SKM-1 treated with dmso at 0.1 percent for 144 hours (cell line): Measurements from ENCODE around the gene ZSWIM6.

ENCODE experiments used
- DNase-seq: peaks from one replicate; lab custom pipeline; 2025; ENCODE audit not compliant: unreplicated experiment; lab: John Stamatoyannopoulos, UW

The ZSWIM6 gene

DNA sequence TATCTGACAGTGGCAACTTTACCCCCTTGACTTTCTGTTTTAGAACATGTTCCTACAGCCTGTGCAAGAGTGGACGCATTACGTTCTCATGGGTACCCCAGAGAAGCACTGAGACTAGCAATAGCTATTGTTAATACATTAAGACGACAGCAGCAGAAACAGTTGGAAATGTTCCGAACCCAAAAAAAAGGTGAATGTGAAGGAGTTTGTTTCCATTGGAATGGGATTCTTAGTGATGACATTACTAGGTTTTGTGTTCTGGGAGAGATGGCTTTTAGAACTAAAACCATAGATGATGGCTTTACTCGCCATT is 194.1 kb downstream of the ZSWIM6 start:
- DNase-seq = no peak

DNA sequence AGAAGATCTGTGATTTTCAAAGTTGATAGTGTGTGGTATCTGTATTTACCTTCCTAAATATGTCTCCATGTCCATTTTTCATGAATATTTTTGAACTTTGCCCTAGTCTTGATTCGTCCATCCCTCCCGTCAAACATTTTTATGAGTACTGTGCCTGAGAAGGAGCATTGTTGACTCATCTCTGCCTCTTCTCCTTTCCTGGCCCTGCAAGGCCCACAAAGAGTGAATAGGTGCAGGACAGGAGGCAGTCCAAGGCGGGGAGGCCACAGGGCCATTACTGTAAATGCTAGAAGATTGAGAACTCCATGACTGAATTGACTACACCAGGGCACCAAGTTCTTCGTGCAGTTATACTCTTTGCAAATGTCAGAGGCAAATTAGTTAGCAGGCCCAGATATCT is 200.9 kb downstream of the ZSWIM6 start:
- DNase-seq = no peak

DNA sequence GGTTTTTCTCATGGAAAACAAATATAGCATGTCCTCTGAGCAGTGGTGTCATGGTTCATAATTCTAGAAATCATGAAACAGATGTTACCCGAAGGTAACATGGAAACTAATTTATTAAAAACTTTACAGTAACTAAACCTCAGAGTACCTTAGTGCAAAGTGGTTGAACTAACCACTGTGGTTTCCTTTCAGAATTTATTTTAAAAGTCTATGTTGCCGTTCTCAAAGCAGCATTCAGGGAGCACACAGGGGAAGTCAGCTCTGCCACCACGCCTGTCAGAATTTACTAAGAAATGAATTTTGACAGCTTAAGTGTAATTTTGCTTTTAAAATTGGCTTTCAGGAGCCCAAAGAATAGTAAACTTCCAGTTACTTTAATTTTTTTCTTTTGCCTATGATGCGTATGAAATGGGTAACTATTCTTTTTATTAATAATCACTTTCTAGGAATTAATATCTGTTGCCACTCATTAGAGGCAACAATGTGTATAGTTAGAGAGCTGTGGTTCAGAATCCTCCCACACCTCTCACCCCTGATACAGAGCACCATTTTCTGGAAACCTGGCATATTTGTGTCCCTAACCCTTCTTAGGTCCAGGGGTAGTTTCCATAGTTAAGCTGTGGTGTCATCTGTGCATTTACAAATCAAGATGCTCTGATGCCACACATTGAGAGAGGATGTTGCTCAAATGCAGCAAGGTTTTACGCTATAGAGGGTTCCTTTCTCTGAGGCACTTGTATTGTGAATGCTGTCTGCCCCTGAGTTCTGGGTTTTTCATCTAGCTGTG is 202.6 kb downstream of the ZSWIM6 start:
- no peak for DNase-seq

DNA sequence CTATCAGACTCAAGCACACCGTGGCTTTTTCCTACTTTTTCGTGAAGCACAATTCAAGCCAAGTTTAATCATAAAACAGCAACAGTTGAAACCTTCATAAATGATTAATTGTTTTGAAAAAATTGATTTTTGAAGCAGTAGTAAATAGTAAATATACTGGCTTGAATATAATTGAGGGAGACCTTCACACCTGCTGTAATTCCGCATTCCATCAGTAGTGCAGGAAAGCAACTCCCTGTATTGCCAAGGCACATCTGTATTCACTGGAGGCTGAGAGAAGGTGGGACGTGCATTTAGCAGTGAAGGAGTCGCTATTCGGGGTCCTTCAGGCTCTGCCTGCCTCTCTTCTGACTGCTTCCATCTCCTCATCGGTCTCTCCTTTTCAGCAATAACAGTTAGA is 203.8 kb downstream of the ZSWIM6 start:
- no peak for DNase-seq

DNA sequence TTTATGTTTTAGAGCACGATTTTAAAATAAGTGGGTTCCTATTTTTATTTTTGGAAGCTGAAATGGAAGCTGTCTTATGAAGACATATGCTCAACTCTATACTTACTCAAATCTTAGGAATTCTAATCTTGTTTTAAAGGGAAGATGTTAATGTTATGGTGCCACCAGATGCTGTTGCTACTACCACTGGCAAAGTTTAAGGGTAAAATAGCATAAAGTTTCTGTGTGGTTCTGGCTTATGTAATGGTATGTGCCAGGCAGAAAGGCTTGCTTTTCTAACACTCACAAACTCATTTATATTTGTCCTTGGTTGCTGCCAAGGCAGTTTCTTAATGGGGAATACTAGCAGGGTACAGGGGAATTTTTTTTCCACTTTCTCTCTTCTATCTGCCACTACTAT is 204.9 kb downstream of the ZSWIM6 start:
- DNase-seq = no peak

- DNase-seq = no peak
Observed at GRCh38 chr5:61538722-61539501, 206.9 kb downstream of the ZSWIM6 start.

DNA sequence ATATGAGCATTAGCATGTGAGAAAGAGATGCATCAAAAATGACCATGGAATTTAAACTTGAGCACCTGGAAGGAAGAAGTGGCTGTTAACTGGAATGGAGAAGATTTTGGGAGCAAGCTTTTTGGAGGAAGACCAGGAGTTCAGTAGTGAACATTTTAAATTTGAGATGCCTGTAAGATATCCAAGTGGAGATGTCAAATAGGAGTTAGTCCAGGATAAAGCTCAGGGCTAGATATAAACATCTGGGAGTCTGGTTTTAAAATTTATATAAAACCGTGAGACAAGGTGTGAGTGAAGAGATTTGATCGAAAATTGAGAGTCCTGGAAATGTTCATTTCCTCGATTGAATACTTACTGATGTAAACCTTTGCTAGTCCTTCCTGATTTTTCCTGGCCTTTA is 217.5 kb downstream of the ZSWIM6 start:
- no peak for DNase-seq

DNA sequence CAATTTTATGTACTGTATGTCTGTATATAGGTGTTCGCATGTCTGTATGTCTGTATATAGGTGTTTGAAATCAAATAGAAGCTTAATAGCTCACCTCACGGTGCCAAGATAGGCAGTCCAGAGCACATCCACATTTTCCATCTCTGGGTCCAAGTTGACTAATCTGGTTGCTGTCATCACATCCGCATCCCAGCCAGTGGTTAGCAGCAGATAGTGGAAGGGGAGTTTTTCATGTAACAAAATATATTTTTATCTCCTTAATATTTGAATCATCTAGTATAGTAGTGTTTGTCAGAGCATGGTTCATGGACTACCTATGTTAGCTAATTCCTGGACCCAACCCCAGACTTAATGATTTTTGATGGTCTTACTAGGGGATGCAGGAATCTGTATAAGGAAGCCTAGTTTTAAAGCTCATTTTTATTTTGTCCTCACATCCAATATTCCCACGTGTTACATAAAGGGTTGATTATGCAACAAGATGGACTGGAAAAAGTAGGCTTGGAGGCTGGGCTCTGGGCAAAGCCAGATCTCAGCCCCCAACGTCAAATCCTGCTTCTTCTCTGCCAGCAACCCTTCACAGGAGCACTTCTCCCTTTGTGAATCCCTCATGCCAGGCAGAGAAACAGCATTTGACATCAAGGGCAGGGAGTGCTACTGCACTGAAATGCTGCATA is 219.7 kb downstream of the ZSWIM6 start:
- no peak for DNase-seq

DNA sequence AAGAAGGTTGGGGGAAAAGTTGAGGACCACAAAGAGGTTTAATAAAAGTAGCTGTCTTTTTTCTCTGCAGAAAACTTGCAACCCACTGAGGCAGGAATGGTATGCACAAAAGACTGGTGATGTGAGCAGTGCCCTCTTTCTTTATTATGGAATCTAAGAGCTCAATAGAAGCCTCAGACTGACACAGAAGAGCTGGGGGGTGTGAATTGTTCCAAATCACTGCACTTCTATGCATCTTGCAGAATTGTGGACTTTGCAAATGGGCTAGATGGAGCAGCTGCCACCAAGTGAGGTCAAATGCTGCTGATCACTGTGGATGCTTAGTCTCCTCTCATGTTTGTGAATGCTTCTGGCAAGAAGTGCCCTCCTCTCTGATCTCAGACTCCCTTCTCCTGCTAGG is 227.1 kb downstream of the ZSWIM6 start:
- DNase-seq = no peak

DNA sequence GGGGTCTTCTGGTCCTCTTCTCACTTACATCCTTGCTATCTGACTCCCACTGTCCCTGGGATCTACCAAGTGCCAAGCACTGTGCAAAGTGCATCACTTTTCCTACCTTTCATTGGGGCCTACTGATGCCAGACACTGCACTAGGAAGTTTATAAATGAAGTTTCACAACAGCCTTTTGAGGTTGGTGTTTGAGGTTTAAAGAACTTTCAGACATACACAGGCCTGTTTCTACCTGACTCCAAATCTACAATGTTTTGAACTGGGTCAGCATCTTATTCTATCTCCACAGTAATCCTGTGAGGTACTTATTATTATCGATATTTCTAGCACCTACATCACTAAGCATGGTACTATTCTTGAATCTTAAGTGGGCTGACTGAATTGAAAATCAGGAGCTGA is 227.7 kb downstream of the ZSWIM6 start:
- DNase-seq = no peak

DNA sequence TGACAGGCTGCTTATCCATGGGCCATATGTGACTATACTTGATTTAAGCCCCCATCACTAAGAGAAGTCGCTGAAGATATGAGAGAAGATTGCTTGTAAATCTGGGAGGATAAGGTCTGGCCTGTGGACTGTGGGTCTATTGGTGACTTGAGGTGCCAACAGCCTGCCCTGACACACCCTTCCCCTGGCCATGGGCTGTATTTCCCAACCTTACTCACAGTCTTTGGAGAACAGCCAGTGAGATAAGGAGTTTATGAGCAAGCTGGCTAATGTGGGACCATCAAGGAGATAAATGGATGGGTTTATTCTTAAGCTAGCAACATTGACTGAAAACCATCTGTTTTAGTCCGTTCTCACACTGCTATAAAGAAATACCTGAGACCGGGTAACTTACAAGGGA is 231.3 kb downstream of the ZSWIM6 start:
- no peak for DNase-seq

- no peak for DNase-seq
Observed at GRCh38 chr5:61567337-61567736, 235.3 kb downstream of the ZSWIM6 start.

DNA sequence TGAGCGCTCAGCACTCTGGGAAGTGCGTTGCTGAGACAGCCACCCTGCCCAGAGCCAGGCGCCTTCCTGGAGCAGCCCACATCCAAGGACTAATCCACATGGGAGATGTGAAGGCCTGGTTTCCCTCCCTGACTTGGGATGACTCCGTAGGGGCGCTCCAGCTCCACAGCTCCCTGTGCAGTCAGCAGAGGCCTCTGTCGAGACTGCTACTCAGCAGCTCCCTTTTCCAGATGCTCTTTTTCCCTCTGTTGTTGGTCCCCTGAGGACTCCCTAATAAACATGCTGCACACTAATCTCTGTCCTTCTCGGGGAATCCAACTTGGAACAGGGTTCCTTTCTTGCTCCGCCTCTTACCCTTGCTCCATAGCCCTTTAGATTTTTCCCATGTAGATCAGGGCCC is 237.3 kb downstream of the ZSWIM6 start:
- DNase-seq = no peak

DNA sequence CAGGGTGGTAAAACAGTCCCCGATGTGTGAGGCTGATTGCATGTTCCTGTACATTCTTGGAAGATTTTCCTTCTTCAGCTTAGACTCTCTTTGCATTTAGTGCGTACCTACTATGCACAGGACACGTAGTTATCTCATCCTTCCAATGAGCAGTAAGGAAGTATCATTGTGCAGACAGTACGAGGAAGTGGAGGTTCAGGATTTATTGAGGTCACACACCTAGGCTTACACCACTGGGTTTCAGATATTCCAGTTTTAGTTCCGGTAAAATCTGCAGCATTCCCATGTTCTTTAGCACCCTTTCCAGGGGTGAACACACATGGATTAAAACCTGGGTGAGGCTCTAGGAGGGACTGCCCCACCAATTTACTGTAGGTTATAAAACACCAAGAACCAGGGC is 238.7 kb downstream of the ZSWIM6 start:
- DNase-seq = no peak

- no peak for DNase-seq
Observed at GRCh38 chr5:61572959-61573358, 240.9 kb downstream of the ZSWIM6 start.

DNA sequence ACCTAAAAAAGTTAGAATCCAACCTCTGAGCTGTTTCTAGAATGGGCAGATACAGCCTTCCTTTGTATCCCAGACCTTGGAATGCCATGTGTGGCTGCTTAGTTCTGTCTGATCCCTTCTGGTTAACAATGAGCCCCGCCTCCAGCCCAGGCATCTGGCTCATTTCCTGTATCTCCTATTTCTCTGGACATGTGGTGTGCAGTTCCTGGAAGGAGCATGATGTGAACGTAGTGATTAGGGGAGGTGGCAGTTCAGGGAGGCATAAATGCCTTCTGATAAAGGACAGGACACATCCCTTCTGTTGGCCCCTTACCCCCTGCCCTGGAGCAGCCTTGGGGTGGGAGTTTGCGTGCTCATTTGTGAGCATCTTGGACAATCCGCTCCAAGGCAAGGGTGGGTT is 243.0 kb downstream of the ZSWIM6 start:
- DNase-seq = no peak

DNA sequence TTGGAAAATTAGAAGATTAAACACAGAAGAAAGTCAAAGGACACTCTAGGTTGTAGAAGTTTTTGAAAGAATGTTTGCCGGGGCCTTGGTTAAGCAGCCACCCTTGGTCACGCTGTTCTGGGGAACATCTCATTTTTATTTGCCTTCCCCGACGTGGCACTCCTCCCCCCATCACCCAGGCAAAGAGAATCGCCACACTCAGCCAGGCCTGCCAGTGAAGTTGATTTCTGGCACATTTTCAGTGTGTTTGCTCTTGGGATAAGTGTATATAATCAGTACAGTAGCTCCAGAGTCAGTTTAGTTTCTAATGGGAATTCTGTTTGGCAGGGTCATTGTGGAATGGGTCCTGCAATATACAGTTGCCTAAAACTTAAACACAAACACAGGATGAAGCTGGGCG is 243.5 kb downstream of the ZSWIM6 start:
- DNase-seq = no peak

GRCh38 chr5:61576556-61576955 is 244.5 kb downstream of the ZSWIM6 start:
- no peak for DNase-seq

DNA sequence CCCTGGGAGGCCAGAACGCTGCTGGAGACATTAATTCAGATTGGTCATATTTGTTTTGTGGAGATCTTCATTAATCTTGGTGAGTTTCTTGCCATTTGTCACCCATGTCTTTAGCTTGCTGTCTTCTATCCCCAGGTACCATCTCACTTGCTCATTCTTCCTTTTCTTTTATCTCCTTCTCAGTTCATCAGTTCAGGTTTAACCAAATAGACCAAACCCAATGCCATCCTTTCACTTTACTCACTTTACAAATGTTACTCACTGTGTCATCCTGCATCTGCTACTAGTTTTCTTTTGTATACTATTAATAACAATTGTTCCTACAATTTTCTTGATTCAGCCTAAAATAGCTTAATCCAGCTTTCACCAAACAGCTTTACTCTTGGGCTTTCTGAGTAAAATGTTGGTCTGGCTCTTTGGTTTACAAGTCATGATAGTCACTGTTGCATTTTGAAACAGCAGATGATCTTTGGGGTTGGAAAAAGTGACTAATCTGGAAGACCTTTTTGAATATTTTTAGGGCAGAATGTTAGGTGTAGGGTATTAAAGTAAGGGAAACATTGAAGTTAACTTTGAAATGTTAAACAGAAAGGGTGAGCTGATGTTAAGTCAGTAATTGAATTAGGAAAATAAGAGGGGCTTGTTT is 246.9 kb downstream of the ZSWIM6 start:
- no peak for DNase-seq

- no peak for DNase-seq
Observed at GRCh38 chr5:61582205-61582820, 250.3 kb downstream of the ZSWIM6 start.

GRCh38 chr5:61582887-61583286 is 250.8 kb downstream of the ZSWIM6 start:
- DNase-seq = no peak
